SK-N-SH (cell line): ENCODE results near the gene MAN2B1. TPM values are rescaled to one million over a fixed set of nuclear protein-coding genes. Genes with fewer than 3 reads are reported as not detected.

Experiments used
- CTCF ChIA-PET: fragments of 300-600, 350-600 bp; formaldehyde crosslinking; extraction: SDS; loops from one replicate; lab custom pipeline; 2021; lab: Yijun Ruan, JAX
- POLR2A ChIA-PET: fragments of 350-600 bp; sonication (Branson Sonifier 250); formaldehyde crosslinking; extraction: SDS; loops from one replicate; lab custom pipeline; 2020; ENCODE audit warnings: antibody characterized with exemption, inconsistent platforms; lab: Yijun Ruan, JAX
- DNase-seq: peaks from one replicate; pipeline ENCODE4 v3.0.0; 2012
- H2AFZ ChIP-seq: fragments of 200-600 bp; sonication (generic); 2 replicates; pipeline ENCODE4 v1.8.1; 2016; ENCODE audit warnings: antibody characterized with exemption, mild to moderate bottlenecking, low read depth
- H3F3A ChIP-seq: fragments of 200-600 bp; sonication (generic); replicated peaks from 2 replicates; pipeline ENCODE3; 2016; ENCODE audit warnings: antibody characterized with exemption, mild to moderate bottlenecking; ENCODE audit not compliant: insufficient read depth
- H3K27ac ChIP-seq, 2 experiments: fragments of 200-500 bp in 1 of 2; fragments of 200-600 bp in 1 of 2; sonication (Bioruptor generic) in 1 of 2; sonication (generic), shearing (Covaris generic) in 1 of 2; 2 replicates each; pipeline versions ENCODE4 v1.5.1 to v1.6.1; 2014 to 2016; ENCODE audit warnings: low read depth in 2 of 2, inconsistent platforms in 1 of 2, low read length in 1 of 2, mild to moderate bottlenecking in 1 of 2, mixed read lengths in 1 of 2
- H3K27me3 ChIP-seq: fragments of 200-600 bp; sonication (generic), shearing (Covaris generic); 2 replicates; pipeline ENCODE4 v1.6.1; 2016; ENCODE audit warnings: mixed run types; ENCODE audit not compliant: insufficient read depth
- H3K36me3 ChIP-seq, 2 experiments: fragments of 200-500 bp in 1 of 2; fragments of 200-600 bp in 1 of 2; sonication (Bioruptor generic) in 1 of 2; sonication (generic) in 1 of 2; replicated peaks in 1 of 2; 2 replicates each; pipeline versions ENCODE3 to v1.5.1; 2014 to 2016; ENCODE audit warnings: low read length in 1 of 2, mild to moderate bottlenecking in 1 of 2; ENCODE audit not compliant: insufficient read depth in 2 of 2, control insufficient read depth in 1 of 2
- H3K4me1 ChIP-seq, 2 experiments: fragments of 200-500 bp in 1 of 2; fragments of 200-600 bp in 1 of 2; sonication (Bioruptor generic) in 1 of 2; sonication (generic), shearing (Covaris generic) in 1 of 2; 2 replicates each; pipeline versions ENCODE4 v1.5.1 to v1.6.1; 2014 to 2016; ENCODE audit warnings: low read depth in 1 of 2, low read length in 1 of 2, mixed run types in 1 of 2; ENCODE audit not compliant: insufficient read depth in 2 of 2, control insufficient read depth in 1 of 2
- H3K4me2 ChIP-seq: fragments of 200-600 bp; sonication (generic), shearing (Covaris generic); 2 replicates; pipeline ENCODE4 v1.6.1; 2017; ENCODE audit warnings: mixed run types
- H3K4me3 ChIP-seq, 2 experiments: fragments of 200-500 bp in 1 of 2; fragments of 200-600 bp in 1 of 2; sonication (Bioruptor generic) in 1 of 2; sonication (generic), shearing (Covaris generic) in 1 of 2; 2 replicates each; pipeline versions ENCODE4 v1.5.1 to v1.8.1; 2014 to 2016; ENCODE audit warnings: low read depth in 2 of 2, inconsistent platforms in 1 of 2, low read length in 1 of 2, mild to moderate bottlenecking in 1 of 2, mixed read lengths in 1 of 2, moderate library complexity in 1 of 2
- H3K79me2 ChIP-seq: fragments of 200-600 bp; sonication (generic); 2 replicates; pipeline ENCODE4 v1.8.1; 2017; ENCODE audit warnings: mild to moderate bottlenecking; ENCODE audit not compliant: insufficient read depth
- H3K9ac ChIP-seq: fragments of 200-600 bp; sonication (generic); 2 replicates; pipeline ENCODE4 v1.6.1; 2017; ENCODE audit warnings: mixed run types
- H3K9me2 ChIP-seq: fragments of 200-600 bp; sonication (generic); 2 replicates; pipeline ENCODE4 v1.6.1; 2017; ENCODE audit warnings: mixed run types
- H3K9me3 ChIP-seq: fragments of 200-600 bp; sonication (generic); 2 replicates; pipeline ENCODE4 v1.6.1; 2017; ENCODE audit warnings: mixed run types, mild to moderate bottlenecking, moderate library complexity
- H4K20me1 ChIP-seq: fragments of 200-600 bp; sonication (generic); 2 replicates; pipeline ENCODE4 v1.6.1; 2017; ENCODE audit warnings: mild to moderate bottlenecking, mixed run types; ENCODE audit not compliant: insufficient read depth
- EP300 ChIP-seq, 2 experiments: IDR thresholded peaks; 2 replicates each; pipeline versions ENCODE4 v1.4.0 to v1.6.1; 2012; ENCODE audit warnings: borderline replicate concordance in 1 of 2, low read depth in 1 of 2, low read length in 1 of 2
- FOSL2 ChIP-seq: IDR thresholded peaks from 2 replicates; pipeline ENCODE4 v1.4.0; 2012; ENCODE audit warnings: low read depth, mild to moderate bottlenecking, moderate library complexity, borderline replicate concordance
- GABPA ChIP-seq: IDR thresholded peaks from 2 replicates; pipeline ENCODE4 v1.4.0; 2012; ENCODE audit warnings: low read depth, mild to moderate bottlenecking
- GATA2 ChIP-seq: sonication (generic); formaldehyde crosslinking; IDR thresholded peaks from 2 replicates; pipeline ENCODE4 v1.5.0; 2020; ENCODE audit warnings: mild to moderate bottlenecking, missing genetic modification reagents
- NFIC ChIP-seq: IDR thresholded peaks from 2 replicates; pipeline ENCODE4 v1.4.0; 2012; ENCODE audit warnings: borderline replicate concordance
- PBX3 ChIP-seq: IDR thresholded peaks from 2 replicates; pipeline ENCODE4; 2012
- RAD21 ChIP-seq: IDR thresholded peaks from 2 replicates; pipeline ENCODE4 v1.6.1; 2012; ENCODE audit warnings: mild to moderate bottlenecking, low read length
- RCOR1 ChIP-seq: fragments of 150-350 bp; IDR thresholded peaks from 2 replicates; pipeline ENCODE4 v1.6.1; 2017; ENCODE audit warnings: antibody characterized with exemption, low read length
- RFX5 ChIP-seq: IDR thresholded peaks from 2 replicates; pipeline ENCODE4 v1.6.1; 2012; ENCODE audit warnings: mild to moderate bottlenecking, improper control_type of control experiment, low read length
- SMC3 ChIP-seq: IDR thresholded peaks from 2 replicates; pipeline ENCODE4 v1.6.1; 2012; ENCODE audit warnings: low read depth, low read length, improper control_type of control experiment
- TCF12 ChIP-seq: IDR thresholded peaks from 2 replicates; pipeline ENCODE4 v1.4.0; 2012
- USF2 ChIP-seq: fragments of 150-350 bp; IDR thresholded peaks from 2 replicates; pipeline ENCODE4 v1.6.1; 2017; ENCODE audit warnings: antibody characterized with exemption, low read length, low read depth, borderline replicate concordance
- WGBS: methylation state at CpG from one replicate; pipeline ENCODE4 v1.1.6; 2017; ENCODE audit warnings: low lambda C conversion rate; 5-methylcytosine and 5-hydroxymethylcytosine counted together
- polyA plus RNA-seq, 3 experiments: library from polyadenylated mRNA; depleted of rRNA; stranded (reverse); fragments of >200 nt; gene quantifications; 2 replicates each; pipeline ENCODE4 v1.2.3, GENCODE V29; 2012

MAN2B1 gene
- polyA plus RNA-seq, 1 of the 3 experiments (the other 2 are of a cell fraction) = 47.0 TPM

- Histone ChIP-seq H3K9me3 (no peaks in the 10 kb centered on the region), H3F3A (peaks cover 12% of the 10 kb centered on the region), H3K27me3 (no peaks in the 10 kb centered on the region), H3K4me3 (no peak overlapping the region), H3K4me1 (no peaks in the 10 kb centered on the region), H4K20me1 (no peaks in the 10 kb centered on the region), H3K79me2 (peaks cover 15% of the 10 kb centered on the region; the same call in 1 of the 2 replicates), H3K36me3 (peaks cover 42 to 43% of the 10 kb centered on the region in 2 experiments), H3K27ac (no peak overlapping the region), H3K9ac (no peak overlapping the region), H3K4me2 (no peak overlapping the region), H3K9me2 (no peaks in the 10 kb centered on the region), H2AFZ (no peak overlapping the region)
- WGBS = 98% methylated on average over 14 of the region's 17 CpGs
- TF ChIP-seq RFX5 (no peak), PBX3 (no peak), GATA2 (CRISPR knock-in tag) (no peak)
- DNase-seq = no peak
- ChIA-PET POLR2A (no interaction called here), CTCF (interaction anchor here (1.3 to 1.6 kb wide), 5 partner anchors 11 to 46 kb away, joined by 3 to 7 read pairs (median 4); no protein-coding TSS in a partner anchor)
These were observed 44.6 kb upstream of the MAN2B1 start for GRCh38 chr19:12711187-12711586.

GRCh38 chr19:12708641-12709040, 42.1 kb upstream of the MAN2B1 start:
- Histone ChIP-seq H3K9me2 (no peaks in the 10 kb centered on the region), H3K9ac (no peak overlapping the region), H3K27ac (no peak overlapping the region), H3K79me2 (peaks cover 9% of the 10 kb centered on the region; the same call in 1 of the 2 replicates), H4K20me1 (no peaks in the 10 kb centered on the region), H3K4me3 (no peak overlapping the region), H3K9me3 (no peaks in the 10 kb centered on the region), H3K27me3 (no peaks in the 10 kb centered on the region), H2AFZ (no peak overlapping the region), H3K4me1 (no peaks in the 10 kb centered on the region), H3K4me2 (no peak overlapping the region), H3F3A (peaks cover 20% of the 10 kb centered on the region), H3K36me3 (peaks cover 34 to 46% of the 10 kb centered on the region in 2 experiments)
- no peak for DNase-seq
- ChIA-PET POLR2A (no interaction called here), CTCF (interaction anchor here (0.9 to 1.1 kb wide), 2 partner anchors 49 to 52 kb away, joined by 6 to 7 read pairs; no protein-coding TSS in a partner anchor)
- 96% methylated on average over 8 of the region's 8 CpGs for WGBS
- TF ChIP-seq FOSL2 (no peak), NFIC (no peak), RCOR1 (no peak), RAD21 (no peak), TCF12 (no peak), EP300 (IDR thresholded peaks at IDR 0.05; ENCODE audit: borderline replicate concordance in 1 of 2, low read depth in 1 of 2, low read length in 1 of 2) (no peak), SMC3 (no peak), GABPA (no peak), PBX3 (no peak), USF2 (no peak)
